Testis (tissue), 2 donors: ENCODE measurements around the gene SERTM1.

Experiments
- CTCF ChIP-seq, 3 experiments: fragments of 450-650 bp in 2 of 3; fragments of 200-600 bp in 1 of 3; sonication (generic) in 1 of 3; IDR thresholded peaks; one replicate each; pipeline ENCODE4 v1.5.1; 2016 to 2019; ENCODE audit warnings: antibody characterized with exemption in 3 of 3, mild to moderate bottlenecking in 2 of 3, moderate library complexity in 1 of 3
- POLR2A ChIP-seq: fragments of 450-650 bp; IDR thresholded peaks from one replicate; pipeline ENCODE4 v1.6.1; 2017; ENCODE audit warnings: antibody characterized with exemption, mild to moderate bottlenecking, moderate library complexity

GRCh38 chr13:36673352-36673751 lies 468 bp upstream of the SERTM1 start:
- TF ChIP-seq POLR2A (no peak), CTCF (IDR thresholded peaks at IDR 0.05) (no peak)
